ENCODE measurements around the gene NRG2. TPM values are rescaled to one million over a fixed set of nuclear protein-coding genes. Genes with fewer than 3 reads are reported as not detected.

The NRG2 gene
- total and polyA plus RNA-seq, 2 of the 4 experiments (the other 2 are of a cell fraction) = 0.18 TPM; not detected in 1

DNA sequence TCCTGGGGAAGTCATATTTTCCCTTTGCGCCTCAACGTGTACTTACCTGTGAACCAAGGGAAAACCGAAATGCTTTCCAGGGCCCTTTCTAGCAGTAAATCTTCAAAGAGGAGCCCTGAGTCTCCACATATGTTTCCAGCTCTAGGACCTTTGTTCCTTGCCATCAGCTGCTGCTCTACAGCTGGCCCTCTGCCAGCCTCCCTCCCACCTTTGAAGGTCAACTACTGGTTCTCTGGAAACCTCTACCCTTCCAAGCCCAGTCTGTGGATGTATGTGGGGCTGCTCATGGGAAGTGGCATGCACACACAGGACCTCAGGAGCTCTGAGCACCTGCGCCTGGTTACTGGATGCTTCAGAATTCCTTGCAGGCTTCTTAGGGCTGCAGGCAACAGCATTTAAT, 130.3 kb downstream of the NRG2 start:
- Histone ChIP-seq H3K4me3 (ENCODE audit: insufficient read depth, low read depth, low read length) (no peak overlapping the region), H3K79me1 (ENCODE audit: low read depth in 1 of 2, low read length in 2 of 2) (no peaks in the 10 kb centered on the region), H3K9ac (ENCODE audit: low read depth, low read length) (no peak overlapping the region), H3K4me1 (ENCODE audit: control insufficient read depth, insufficient read depth, low read length) (no peaks in the 10 kb centered on the region), H2BK5ac (ENCODE audit: low read depth, low read length, poor library complexity, severe bottlenecking) (no peak overlapping the region), H4K91ac (ENCODE audit: insufficient read depth, low read depth, low read length) (no peak overlapping the region), H3K23ac (ENCODE audit: low read depth, low read length) (no peak overlapping the region), H3K9me1 (ENCODE audit: insufficient read depth, low read length) (no peaks in the 10 kb centered on the region), H3K56ac (ENCODE audit: extremely low read depth, insufficient read depth, low read length) (no peak overlapping the region), H2AK9ac (replicated peaks; ENCODE audit: low read depth, low read length, poor library complexity) (no peak overlapping the region), H3K9me3 (ENCODE audit: control insufficient read depth, insufficient read depth, low read length) (no peaks in the 10 kb centered on the region), H2AK5ac (ENCODE audit: low read depth, low read length) (no peak overlapping the region), H3K27ac (ENCODE audit: insufficient read depth, low read length) (no peak overlapping the region), H4K20me1 (ENCODE audit: insufficient read depth, low read length) (no peaks in the 10 kb centered on the region), H3K36me3 (ENCODE audit: control insufficient read depth, insufficient read depth, low read length) (no peaks in the 10 kb centered on the region), H2AFZ (replicated peaks; ENCODE audit: low read length, poor library complexity) (no peak overlapping the region), H3K27me3 (ENCODE audit: control insufficient read depth, insufficient read depth, low read length) (peaks cover 32% of the 10 kb centered on the region), H3K4ac (ENCODE audit: low read depth, low read length) (no peak overlapping the region), H3K4me2 (ENCODE audit: low read depth, low read length) (no peak overlapping the region), H4K8ac (ENCODE audit: low read depth in 2 of 2, low read length in 2 of 2) (no peak overlapping the region), H2BK120ac (ENCODE audit: low read depth, low read length) (no peak overlapping the region), H3K14ac (replicated peaks; ENCODE audit: low read depth, low read length) (no peak overlapping the region), H3K18ac (ENCODE audit: low read depth, low read length) (no peak overlapping the region), H2BK15ac (ENCODE audit: low read depth, low read length) (no peak overlapping the region), H2BK20ac (ENCODE audit: low read depth, low read length) (no peak overlapping the region), H4K5ac (ENCODE audit: low read depth, low read length) (no peak overlapping the region)
- WGBS, 2 experiments (ENCODE audit: extremely low coverage in 2 of 2, insufficient read length in 1 of 2) = 40% methylated on average over 1 of the region's 4 CpGs; no CpG with 5 or more reads in 1 of the 2 experiments
- DNase-seq = no peak
- intact Hi-C loops (cut with micrococcal nuclease) = no loop called here
- dilution Hi-C loops (cut with HindIII; ENCODE audit: low sequenced_read_pairs, unreplicated experiment) = no loop called here
- in situ Hi-C loops (cut with MboI; ENCODE audit: low sequenced_read_pairs) = no loop called here
- no TSS peak for BruUV-seq (replicated peaks)
- TF ChIP-seq, protein P1, sequence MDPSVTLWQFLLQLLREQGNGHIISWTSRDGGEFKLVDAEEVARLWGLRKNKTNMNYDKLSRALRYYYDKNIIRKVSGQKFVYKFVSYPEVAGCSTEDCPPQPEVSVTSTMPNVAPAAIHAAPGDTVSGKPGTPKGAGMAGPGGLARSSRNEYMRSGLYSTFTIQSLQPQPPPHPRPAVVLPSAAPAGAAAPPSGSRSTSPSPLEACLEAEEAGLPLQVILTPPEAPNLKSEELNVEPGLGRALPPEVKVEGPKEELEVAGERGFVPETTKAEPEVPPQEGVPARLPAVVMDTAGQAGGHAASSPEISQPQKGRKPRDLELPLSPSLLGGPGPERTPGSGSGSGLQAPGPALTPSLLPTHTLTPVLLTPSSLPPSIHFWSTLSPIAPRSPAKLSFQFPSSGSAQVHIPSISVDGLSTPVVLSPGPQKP (IDR thresholded peaks at IDR 0.05; ENCODE audit: borderline replicate concordance, low read depth, low read length) = no peak
- TF ChIP-seq, protein P2, sequence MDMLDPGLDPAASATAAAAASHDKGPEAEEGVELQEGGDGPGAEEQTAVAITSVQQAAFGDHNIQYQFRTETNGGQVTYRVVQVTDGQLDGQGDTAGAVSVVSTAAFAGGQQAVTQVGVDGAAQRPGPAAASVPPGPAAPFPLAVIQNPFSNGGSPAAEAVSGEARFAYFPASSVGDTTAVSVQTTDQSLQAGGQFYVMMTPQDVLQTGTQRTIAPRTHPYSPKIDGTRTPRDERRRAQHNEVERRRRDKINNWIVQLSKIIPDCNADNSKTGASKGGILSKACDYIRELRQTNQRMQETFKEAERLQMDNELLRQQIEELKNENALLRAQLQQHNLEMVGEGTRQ (IDR thresholded peaks at IDR 0.05; ENCODE audit: low read depth, low read length) = no peak
- TF ChIP-seq MAZ (IDR thresholded peaks at IDR 0.05; ENCODE audit: borderline replicate concordance, low read depth, low read length) = no peak
- no peak for TF ChIP-seq NFE2L2 (IDR thresholded peaks at IDR 0.05; ENCODE audit: low read depth, low read length)
- no peak for TF ChIP-seq BHLHE40 (IDR thresholded peaks at IDR 0.05; ENCODE audit: low read depth, low read length)
- no peak for TF ChIP-seq CEBPB (IDR thresholded peaks at IDR 0.05; ENCODE audit: low read depth, low read length)
- TF ChIP-seq SMC3 (IDR thresholded peaks at IDR 0.05; ENCODE audit: low read depth, low read length) = no peak
- no peak for TF ChIP-seq RCOR1 (IDR thresholded peaks at IDR 0.05; ENCODE audit: insufficient replicate concordance, low read length)
- TF ChIP-seq CHD1 (IDR thresholded peaks at IDR 0.05; ENCODE audit: low read depth, low read length) = no peak
- TF ChIP-seq FOS (IDR thresholded peaks at IDR 0.05; ENCODE audit: low read depth, low read length) = no peak
- TF ChIP-seq, protein P3, sequence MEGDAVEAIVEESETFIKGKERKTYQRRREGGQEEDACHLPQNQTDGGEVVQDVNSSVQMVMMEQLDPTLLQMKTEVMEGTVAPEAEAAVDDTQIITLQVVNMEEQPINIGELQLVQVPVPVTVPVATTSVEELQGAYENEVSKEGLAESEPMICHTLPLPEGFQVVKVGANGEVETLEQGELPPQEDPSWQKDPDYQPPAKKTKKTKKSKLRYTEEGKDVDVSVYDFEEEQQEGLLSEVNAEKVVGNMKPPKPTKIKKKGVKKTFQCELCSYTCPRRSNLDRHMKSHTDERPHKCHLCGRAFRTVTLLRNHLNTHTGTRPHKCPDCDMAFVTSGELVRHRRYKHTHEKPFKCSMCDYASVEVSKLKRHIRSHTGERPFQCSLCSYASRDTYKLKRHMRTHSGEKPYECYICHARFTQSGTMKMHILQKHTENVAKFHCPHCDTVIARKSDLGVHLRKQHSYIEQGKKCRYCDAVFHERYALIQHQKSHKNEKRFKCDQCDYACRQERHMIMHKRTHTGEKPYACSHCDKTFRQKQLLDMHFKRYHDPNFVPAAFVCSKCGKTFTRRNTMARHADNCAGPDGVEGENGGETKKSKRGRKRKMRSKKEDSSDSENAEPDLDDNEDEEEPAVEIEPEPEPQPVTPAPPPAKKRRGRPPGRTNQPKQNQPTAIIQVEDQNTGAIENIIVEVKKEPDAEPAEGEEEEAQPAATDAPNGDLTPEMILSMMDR (conservative IDR thresholded peaks at IDR 0.05; ENCODE audit: low read depth, low read length) = no peak
- no peak for TF ChIP-seq POLR2A (IDR thresholded peaks at IDR 0.05; ENCODE audit: low read depth, low read length)
- TF ChIP-seq MXI1 (IDR thresholded peaks at IDR 0.05; ENCODE audit: borderline replicate concordance, low read depth, low read length) = no peak
- TF ChIP-seq RAD21 (IDR thresholded peaks at IDR 0.05; ENCODE audit: low read length) = no peak
- no peak for TF ChIP-seq MAFK (IDR thresholded peaks at IDR 0.05; ENCODE audit: low read depth, low read length)
- POLR2A ChIA-PET (ENCODE audit: unreplicated experiment) = no interaction called here
- no peak for ATAC-seq (ENCODE audit: low read depth)
- CTCF ChIA-PET = no interaction called here

Data from IMR-90 (cell line).